Ascending aorta (tissue), 2 donors: ENCODE results near the gene TMEM164. TPM values are rescaled to one million over a fixed set of nuclear protein-coding genes. Genes with fewer than 3 reads are reported as not detected.
A peak's percentile ranks its signal among the peaks of the same experiment; 100 is the strongest.

ENCODE experiments used
- DNase-seq, 2 donors: peaks; one replicate each; pipeline ENCODE4 v3.0.0-alpha.2; 2019; ENCODE audit warnings: low spot score in 2 of 2
- H3K27ac ChIP-seq, 2 donors: fragments of 200-600 bp; sonication (generic); one replicate each; pipeline ENCODE4 v1.5.1; 2016 to 2017; ENCODE audit warnings: mild to moderate bottlenecking in 1 of 2
- H3K27me3 ChIP-seq: fragments of 200-600 bp; sonication (generic); one replicate; pipeline ENCODE4 v1.5.1; 2017
- H3K36me3 ChIP-seq, 2 donors: fragments of 200-600 bp; sonication (generic); one replicate each; pipeline ENCODE4 v1.5.1; 2016
- H3K4me1 ChIP-seq, 2 donors: fragments of 200-600 bp; sonication (generic); one replicate each; pipeline ENCODE4 v1.5.1; 2016 to 2017; ENCODE audit warnings: mild to moderate bottlenecking in 1 of 2
- H3K4me3 ChIP-seq, 2 donors: fragments of 200-600 bp; sonication (generic); one replicate each; pipeline ENCODE4 v1.5.1; 2016 to 2017; ENCODE audit warnings: mild to moderate bottlenecking in 1 of 2
- H3K9me3 ChIP-seq, 2 donors: fragments of 200-600 bp; sonication (generic); one replicate each; pipeline ENCODE4 v1.5.1; 2016
- intact Hi-C: fragments of 100-400 bp; cut with DNase I; formaldehyde crosslinking; loops from one replicate; pipeline ENCODE4 v1.15.1; 2023
- total RNA-seq: library from RNA; depleted of rRNA; stranded (reverse); fragments of >200 nt; gene quantifications from one replicate; pipeline ENCODE4 v1.1.0, GENCODE V29; 2016
- TF ChIP-seq, protein P1 (sequence below), 3 experiments: fragments of 200-600 bp in 2 of 3; fragments of 450-650 bp in 1 of 3; sonication (generic) in 2 of 3; IDR thresholded peaks; one replicate each; pipeline ENCODE4 v1.5.1; 2016 to 2019; ENCODE audit warnings: antibody characterized with exemption in 3 of 3, mild to moderate bottlenecking in 1 of 3, moderate library complexity in 1 of 3

The TMEM164 gene
- total RNA-seq, 1 donor from 2014 or later, result 15.0 TPM

- Histone ChIP-seq H3K27me3 (no peaks in the 10 kb centered on the region), H3K9me3 (no peaks in the 10 kb centered on the region), H3K36me3 (no peaks in the 10 kb centered on the region), H3K4me1 (no peaks in the 10 kb centered on the region), H3K27ac (no peak overlapping the region), H3K4me3 (no peak overlapping the region)
- intact Hi-C loops, result no loop called here
- TF ChIP-seq, protein P1, sequence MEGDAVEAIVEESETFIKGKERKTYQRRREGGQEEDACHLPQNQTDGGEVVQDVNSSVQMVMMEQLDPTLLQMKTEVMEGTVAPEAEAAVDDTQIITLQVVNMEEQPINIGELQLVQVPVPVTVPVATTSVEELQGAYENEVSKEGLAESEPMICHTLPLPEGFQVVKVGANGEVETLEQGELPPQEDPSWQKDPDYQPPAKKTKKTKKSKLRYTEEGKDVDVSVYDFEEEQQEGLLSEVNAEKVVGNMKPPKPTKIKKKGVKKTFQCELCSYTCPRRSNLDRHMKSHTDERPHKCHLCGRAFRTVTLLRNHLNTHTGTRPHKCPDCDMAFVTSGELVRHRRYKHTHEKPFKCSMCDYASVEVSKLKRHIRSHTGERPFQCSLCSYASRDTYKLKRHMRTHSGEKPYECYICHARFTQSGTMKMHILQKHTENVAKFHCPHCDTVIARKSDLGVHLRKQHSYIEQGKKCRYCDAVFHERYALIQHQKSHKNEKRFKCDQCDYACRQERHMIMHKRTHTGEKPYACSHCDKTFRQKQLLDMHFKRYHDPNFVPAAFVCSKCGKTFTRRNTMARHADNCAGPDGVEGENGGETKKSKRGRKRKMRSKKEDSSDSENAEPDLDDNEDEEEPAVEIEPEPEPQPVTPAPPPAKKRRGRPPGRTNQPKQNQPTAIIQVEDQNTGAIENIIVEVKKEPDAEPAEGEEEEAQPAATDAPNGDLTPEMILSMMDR (IDR thresholded peaks at IDR 0.05), result no peak
- DNase-seq, result no peak
Observed at GRCh38 chrX:110013968-110014367, 11.1 kb downstream of the TMEM164 start.

- TF ChIP-seq, protein P1 (IDR thresholded peaks at IDR 0.05), result no peak
- Histone ChIP-seq H3K27ac (no peak overlapping the region), H3K36me3 (no peaks in the 10 kb centered on the region), H3K27me3 (no peaks in the 10 kb centered on the region), H3K4me3 (no peak overlapping the region), H3K9me3 (no peaks in the 10 kb centered on the region), H3K4me1 (no peaks in the 10 kb centered on the region)
- intact Hi-C loops, result no loop called here
- DNase-seq, result no peak
Observed at GRCh38 chrX:110015032-110015431, 12.1 kb downstream of the TMEM164 start.

- no peaks in the 10 kb centered on the region for H3K9me3 ChIP-seq
- no peaks in the 10 kb centered on the region for H3K36me3 ChIP-seq
- no peaks in the 10 kb centered on the region for H3K27me3 ChIP-seq
- no peaks in the 10 kb centered on the region for H3K4me1 ChIP-seq
- H3K27ac ChIP-seq, result no peak overlapping the region
- H3K4me3 ChIP-seq, result no peak overlapping the region
- TF ChIP-seq, protein P1 (IDR thresholded peaks at IDR 0.05), result no peak
- no peak for DNase-seq
- intact Hi-C loops, result no loop called here
Observed at GRCh38 chrX:110015915-110016314, 13.0 kb downstream of the TMEM164 start.

GRCh38 chrX:110020536-110020935, 17.6 kb downstream of the TMEM164 start:
- no peaks in the 10 kb centered on the region for H3K9me3 ChIP-seq
- TF ChIP-seq, protein P1 (IDR thresholded peaks at IDR 0.05), result no peak
- no peak for DNase-seq
- intact Hi-C loops, result no loop called here
- no peak overlapping the region for H3K27ac ChIP-seq
- H3K4me3 ChIP-seq, result no peak overlapping the region
- H3K36me3 ChIP-seq, result no peaks in the 10 kb centered on the region
- no peaks in the 10 kb centered on the region for H3K27me3 ChIP-seq
- H3K4me1 ChIP-seq, result peaks cover 0 to 3% of the 10 kb centered on the region in 2 donors

- Histone ChIP-seq H3K9me3 (no peaks in the 10 kb centered on the region), H3K36me3 (no peaks in the 10 kb centered on the region), H3K27me3 (no peaks in the 10 kb centered on the region), H3K27ac (peak overlapping the region; percentile 36 to 47), H3K4me1 (peaks cover 0 to 3% of the 10 kb centered on the region in 2 donors), H3K4me3 (no peak overlapping the region)
- TF ChIP-seq, protein P1 (IDR thresholded peaks at IDR 0.05), result no peak
- no peak for DNase-seq
- intact Hi-C loops, result no loop called here
Observed at GRCh38 chrX:110021258-110022022, 18.5 kb downstream of the TMEM164 start.
